Liver (tissue), 9 donors: ENCODE results near the gene FOXRED2. TPM values are rescaled to one million over a fixed set of nuclear protein-coding genes. Genes with fewer than 3 reads are reported as not detected.

Source experiments
- DNase-seq: peaks from one replicate; pipeline ENCODE4 v3.0.0-alpha.2; 2017; ENCODE audit warnings: low spot score
- H3K27ac ChIP-seq, 2 donors: one replicate each; pipeline ENCODE4 v1.7.0; 2013; ENCODE audit warnings: inconsistent platforms in 2 of 2, low read length in 2 of 2, control low read depth in 1 of 2, low read depth in 1 of 2, mild to moderate bottlenecking in 1 of 2
- H3K27me3 ChIP-seq, 4 donors: one replicate each; pipeline versions ENCODE4 v1.6.1 to v1.7.0; 2013; ENCODE audit warnings: low read length in 3 of 4, inconsistent platforms in 1 of 4, mild to moderate bottlenecking in 1 of 4, moderate library complexity in 1 of 4; ENCODE audit not compliant: control insufficient read depth in 4 of 4, insufficient read depth in 4 of 4
- H3K36me3 ChIP-seq, 4 donors: one replicate each; pipeline versions ENCODE4 v1.6.1 to v1.7.0; 2013; ENCODE audit warnings: low read length in 3 of 4, mild to moderate bottlenecking in 3 of 4, low read depth in 1 of 4, moderate library complexity in 1 of 4; ENCODE audit not compliant: control insufficient read depth in 4 of 4, insufficient read depth in 3 of 4
- H3K4me1 ChIP-seq, 4 donors: one replicate each; pipeline versions ENCODE4 v1.6.1 to v1.7.0; 2013; ENCODE audit warnings: low read length in 3 of 4, mild to moderate bottlenecking in 3 of 4, moderate library complexity in 1 of 4; ENCODE audit not compliant: control insufficient read depth in 4 of 4, insufficient read depth in 4 of 4
- H3K4me3 ChIP-seq, 3 donors: one replicate each; pipeline versions ENCODE4 v1.6.1 to v1.7.0; 2013; ENCODE audit warnings: low read length in 3 of 3, control low read depth in 1 of 3, low read depth in 1 of 3, mild to moderate bottlenecking in 1 of 3
- H3K9ac ChIP-seq, 2 donors: one replicate each; pipeline ENCODE4 v1.7.0; 2013; ENCODE audit warnings: low read length in 2 of 2, mild to moderate bottlenecking in 2 of 2, moderate library complexity in 2 of 2, control low read depth in 1 of 2, low read depth in 1 of 2
- H3K9me3 ChIP-seq, 4 donors: one replicate each; pipeline versions ENCODE4 v1.6.1 to v1.7.0; 2013; ENCODE audit warnings: low read length in 3 of 4; ENCODE audit not compliant: control insufficient read depth in 4 of 4
- ATF3 ChIP-seq: IDR thresholded peaks from 2 replicates; pipeline ENCODE4 v1.6.1; 2016; ENCODE audit warnings: antibody characterized with exemption
- CTCF ChIP-seq: fragments of 150-350 bp; IDR thresholded peaks from 2 replicates; pipeline ENCODE4 v1.5.1; 2017; ENCODE audit warnings: improper control_type of control experiment, low read depth, low read length; ENCODE audit not compliant: missing input control
- EGR1 ChIP-seq, 2 donors: IDR thresholded peaks; 2 replicates each; pipeline ENCODE4 v1.6.1; 2016 to 2018; ENCODE audit warnings: antibody characterized with exemption in 2 of 2, low read depth in 2 of 2
- FOXA1 ChIP-seq: IDR thresholded peaks from 2 replicates; pipeline ENCODE4 v1.6.1; 2016; ENCODE audit warnings: antibody characterized with exemption
- FOXA2 ChIP-seq: IDR thresholded peaks from 2 replicates; pipeline ENCODE4 v1.6.1; 2016; ENCODE audit warnings: antibody characterized with exemption
- GABPA ChIP-seq, 2 donors: IDR thresholded peaks in 1 of 2; conservative IDR thresholded peaks in 1 of 2; 2 replicates each; pipeline ENCODE4 v1.6.1; 2016; ENCODE audit warnings: antibody characterized with exemption in 2 of 2, mild to moderate bottlenecking in 1 of 2, moderate library complexity in 1 of 2
- HNF4G ChIP-seq: IDR thresholded peaks from 2 replicates; pipeline ENCODE4 v1.6.1; 2016; ENCODE audit warnings: antibody characterized with exemption
- NR2F2 ChIP-seq: IDR thresholded peaks from 2 replicates; pipeline ENCODE4 v1.6.1; 2016; ENCODE audit warnings: antibody characterized with exemption
- RAD21 ChIP-seq, 2 donors: IDR thresholded peaks; 2 replicates each; pipeline ENCODE4 v1.6.1; 2016; ENCODE audit warnings: antibody characterized with exemption in 2 of 2, mild to moderate bottlenecking in 2 of 2
- YY1 ChIP-seq: IDR thresholded peaks from 2 replicates; pipeline ENCODE4 v1.6.1; 2016; ENCODE audit warnings: antibody characterized with exemption, mild to moderate bottlenecking
- WGBS: extraction: QIAGEN DNeasy Blood & Tissue Kit; methylation state at CpG from one replicate; pipeline ENCODE4 v1.1.7; 2013; 5-methylcytosine and 5-hydroxymethylcytosine counted together
- polyA plus RNA-seq, 2 donors: library from polyadenylated mRNA; stranded (reverse) in 1 of 2; unstranded in 1 of 2; fragments of 200-250 nt in 1 of 2; fragments of >200 nt in 1 of 2; fragmentation: Nextera tagmentation in 1 of 2; extraction: Ambion mirVana in 1 of 2; gene quantifications; one replicate each; pipeline versions ENCODE4 v1.2.1 to v1.2.3, GENCODE V29; 2013 to 2015
- total RNA-seq, 2 donors: library from RNA; depleted of rRNA; stranded (reverse); fragments of >200 nt; gene quantifications; one replicate each; pipeline ENCODE4 v1.2.3, GENCODE V29; 2014
- donor health status: healthy.
- donor health status: healthy.
- donor health status: healthy.
- donor health status: healthy.
- donor health status: healthy.

FOXRED2 gene
- total and polyA plus RNA-seq, 4 donors = 5.1 to 15.0 (median 7.3) TPM

GRCh38 chr22:36505998-36506635 is 723 bp downstream of the FOXRED2 start (continued):
- TF ChIP-seq RAD21 (IDR thresholded peaks at IDR 0.05) = no peak
- TF ChIP-seq CTCF = no peak
- TF ChIP-seq FOXA1 = no peak

- H3K4me3 ChIP-seq = no peak overlapping the region
- H3K27me3 ChIP-seq = no peaks in the 10 kb centered on the region
- H3K36me3 ChIP-seq = peaks cover 0 to 24% (median 4%) of the 10 kb centered on the region in 4 donors
- H3K27ac ChIP-seq = no peak overlapping the region
- no peaks in the 10 kb centered on the region for H3K9me3 ChIP-seq
- no peak overlapping the region for H3K9ac ChIP-seq
- no peaks in the 10 kb centered on the region for H3K4me1 ChIP-seq
- TF ChIP-seq YY1 (no peak), GABPA (IDR thresholded peaks at IDR 0.05 in 1 of 2, conservative IDR thresholded peaks at IDR 0.05 in 1 of 2) (no peak), HNF4G (no peak), NR2F2 (no peak), EGR1 (IDR thresholded peaks at IDR 0.05; ENCODE audit: low read depth in 2 of 2) (no peak)
- DNase-seq = no peak
- 94% methylated on average over 30 of the region's 30 CpGs for WGBS
Measured at GRCh38 chr22:36497910-36498665, 8.8 kb downstream of the FOXRED2 start.

- no peak overlapping the region for H3K9ac ChIP-seq
- no peaks in the 10 kb centered on the region for H3K9me3 ChIP-seq
- DNase-seq = no peak
- TF ChIP-seq YY1 = no peak
- no peaks in the 10 kb centered on the region for H3K27me3 ChIP-seq
- peaks cover 0 to 40% (median 9%) of the 10 kb centered on the region in 4 donors for H3K36me3 ChIP-seq
- H3K4me3 ChIP-seq = no peak overlapping the region
- no peak overlapping the region for H3K27ac ChIP-seq
- no peaks in the 10 kb centered on the region for H3K4me1 ChIP-seq
- 87% methylated on average over 16 of the region's 16 CpGs for WGBS
Measured at GRCh38 chr22:36493690-36494110, 13.1 kb downstream of the FOXRED2 start.

- WGBS = 94% methylated on average over 5 of the region's 5 CpGs
Measured at GRCh38 chr22:36492109-36492508, 14.7 kb downstream of the FOXRED2 start.

More at GRCh38 chr22:36492109-36492508, 14.7 kb downstream of the FOXRED2 start:
- Histone ChIP-seq H3K4me3 (no peak overlapping the region), H3K4me1 (no peaks in the 10 kb centered on the region), H3K27me3 (no peaks in the 10 kb centered on the region), H3K9me3 (no peaks in the 10 kb centered on the region), H3K9ac (no peak overlapping the region), H3K27ac (no peak overlapping the region), H3K36me3 (peaks cover 0 to 31% (median 6%) of the 10 kb centered on the region in 4 donors)
- DNase-seq = no peak
- TF ChIP-seq FOXA2 (no peak), CTCF (no peak), GABPA (IDR thresholded peaks at IDR 0.05 in 1 of 2, conservative IDR thresholded peaks at IDR 0.05 in 1 of 2) (no peak), ATF3 (no peak)
